ENCODE measurements around the gene MAPKAP1. TPM values are rescaled to one million over a fixed set of nuclear protein-coding genes. Genes with fewer than 3 reads are reported as not detected.

The MAPKAP1 gene
- total and polyA plus RNA-seq, 2 experiments from 2014 or later = 68.4 to 98.5 TPM

- TF ChIP-seq ZNF462 (CRISPR knock-in tag; IDR thresholded peaks at IDR 0.05) = no peak
- no peak for TF ChIP-seq ZNF114 (CRISPR knock-in tag; IDR thresholded peaks at IDR 0.05)
- no peak for TF ChIP-seq ETS1 (IDR thresholded peaks at IDR 0.05)
These were observed 297.1 kb downstream of the MAPKAP1 start (continued) for GRCh38 chr9:125409637-125410521.

GRCh38 chr9:125409217-125409636 lies 297.8 kb downstream of the MAPKAP1 start:
- Histone ChIP-seq H3K4me2 (no peak overlapping the region; the same call in 1 of the 2 replicates), H3K4me1 (ENCODE audit: insufficient read depth) (no peaks in the 10 kb centered on the region), H3K27ac (ENCODE audit: low read depth) (no peak overlapping the region), H3K79me2 (replicated peaks; ENCODE audit: insufficient read depth) (no peaks in the 10 kb centered on the region), H4K20me1 (replicated peaks; ENCODE audit: insufficient read depth) (no peaks in the 10 kb centered on the region), H3K4me3 (no peak overlapping the region), H3F3A (replicated peaks; ENCODE audit: low read depth) (0 out of 2 replicates have a peak, but pooled peaks cover 7% of the 10 kb centered on the region), H3K36me3 (ENCODE audit: insufficient read depth) (no peaks in the 10 kb centered on the region), H2AFZ (peak overlapping the region; percentile 98; the same call in 1 of the 2 replicates), H3K9me2 (ENCODE audit: insufficient read depth) (no peaks in the 10 kb centered on the region), H3K27me3 (ENCODE audit: insufficient read depth) (peaks cover 10% of the 10 kb centered on the region; the same call in 1 of the 2 replicates)
- DNase-seq (ENCODE audit: low spot score) (peak; percentile 69), ATAC-seq (peak; percentile 17)
- Mint-ChIP-seq H3K4me1 (peaks cover 12% of the 10 kb centered on the region), H3K9me3 (no peaks in the 10 kb centered on the region; the same call in 2 of the 3 replicates), H3K4me3 (peak overlapping the region; percentile 63; the same call in 2 of the 3 replicates), H3K36me3 (ENCODE audit: low read depth) (no peaks in the 10 kb centered on the region), H3K27me3 (ENCODE audit: insufficient read depth, low read depth, poor library complexity) (peaks cover 20% of the 10 kb centered on the region), H3K27ac (no peak overlapping the region)
- TF ChIP-seq, protein P1, sequence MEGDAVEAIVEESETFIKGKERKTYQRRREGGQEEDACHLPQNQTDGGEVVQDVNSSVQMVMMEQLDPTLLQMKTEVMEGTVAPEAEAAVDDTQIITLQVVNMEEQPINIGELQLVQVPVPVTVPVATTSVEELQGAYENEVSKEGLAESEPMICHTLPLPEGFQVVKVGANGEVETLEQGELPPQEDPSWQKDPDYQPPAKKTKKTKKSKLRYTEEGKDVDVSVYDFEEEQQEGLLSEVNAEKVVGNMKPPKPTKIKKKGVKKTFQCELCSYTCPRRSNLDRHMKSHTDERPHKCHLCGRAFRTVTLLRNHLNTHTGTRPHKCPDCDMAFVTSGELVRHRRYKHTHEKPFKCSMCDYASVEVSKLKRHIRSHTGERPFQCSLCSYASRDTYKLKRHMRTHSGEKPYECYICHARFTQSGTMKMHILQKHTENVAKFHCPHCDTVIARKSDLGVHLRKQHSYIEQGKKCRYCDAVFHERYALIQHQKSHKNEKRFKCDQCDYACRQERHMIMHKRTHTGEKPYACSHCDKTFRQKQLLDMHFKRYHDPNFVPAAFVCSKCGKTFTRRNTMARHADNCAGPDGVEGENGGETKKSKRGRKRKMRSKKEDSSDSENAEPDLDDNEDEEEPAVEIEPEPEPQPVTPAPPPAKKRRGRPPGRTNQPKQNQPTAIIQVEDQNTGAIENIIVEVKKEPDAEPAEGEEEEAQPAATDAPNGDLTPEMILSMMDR (conservative IDR thresholded peaks at IDR 0.05; ENCODE audit: low read depth in 2 of 2) = no peak

Measured in GM23338 (cell line).